Lower leg skin (tissue), 3 donors: ENCODE data around the gene ZNF385B.

ENCODE experiments used
- POLR2A ChIP-seq, 2 donors: fragments of 450-650 bp; IDR thresholded peaks; one replicate each; pipeline ENCODE4 v1.6.1; 2016 to 2017; ENCODE audit warnings: antibody characterized with exemption in 2 of 2, mild to moderate bottlenecking in 1 of 2, moderate library complexity in 1 of 2
- TF ChIP-seq, protein P1 (sequence below), 3 donors: fragments of 450-650 bp; IDR thresholded peaks; one replicate each; pipeline ENCODE4 v1.5.1; 2016; ENCODE audit warnings: antibody characterized with exemption in 3 of 3, mild to moderate bottlenecking in 3 of 3, moderate library complexity in 2 of 3

DNA sequence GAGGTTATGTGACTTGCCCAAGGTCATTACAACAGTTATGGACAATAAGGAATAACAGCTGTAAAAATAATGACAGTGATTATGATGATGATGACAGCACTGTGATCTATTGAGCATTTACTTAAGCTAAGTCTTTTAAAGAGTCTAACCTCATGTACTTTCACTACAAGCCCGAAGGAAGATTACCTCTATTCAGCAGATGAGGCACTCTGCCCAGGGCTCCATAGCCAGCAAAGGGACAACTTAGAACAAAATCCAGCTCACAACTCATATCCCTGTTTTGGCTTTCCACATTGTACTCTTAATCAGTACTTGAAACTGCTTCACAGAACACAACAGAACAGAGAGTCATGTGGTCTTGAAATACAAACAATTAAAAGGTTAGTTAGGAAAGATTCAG lies 290.2 kb downstream of the ZNF385B start:
- no peak for TF ChIP-seq POLR2A (IDR thresholded peaks at IDR 0.05)
- TF ChIP-seq, protein P1, sequence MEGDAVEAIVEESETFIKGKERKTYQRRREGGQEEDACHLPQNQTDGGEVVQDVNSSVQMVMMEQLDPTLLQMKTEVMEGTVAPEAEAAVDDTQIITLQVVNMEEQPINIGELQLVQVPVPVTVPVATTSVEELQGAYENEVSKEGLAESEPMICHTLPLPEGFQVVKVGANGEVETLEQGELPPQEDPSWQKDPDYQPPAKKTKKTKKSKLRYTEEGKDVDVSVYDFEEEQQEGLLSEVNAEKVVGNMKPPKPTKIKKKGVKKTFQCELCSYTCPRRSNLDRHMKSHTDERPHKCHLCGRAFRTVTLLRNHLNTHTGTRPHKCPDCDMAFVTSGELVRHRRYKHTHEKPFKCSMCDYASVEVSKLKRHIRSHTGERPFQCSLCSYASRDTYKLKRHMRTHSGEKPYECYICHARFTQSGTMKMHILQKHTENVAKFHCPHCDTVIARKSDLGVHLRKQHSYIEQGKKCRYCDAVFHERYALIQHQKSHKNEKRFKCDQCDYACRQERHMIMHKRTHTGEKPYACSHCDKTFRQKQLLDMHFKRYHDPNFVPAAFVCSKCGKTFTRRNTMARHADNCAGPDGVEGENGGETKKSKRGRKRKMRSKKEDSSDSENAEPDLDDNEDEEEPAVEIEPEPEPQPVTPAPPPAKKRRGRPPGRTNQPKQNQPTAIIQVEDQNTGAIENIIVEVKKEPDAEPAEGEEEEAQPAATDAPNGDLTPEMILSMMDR (IDR thresholded peaks at IDR 0.05): no peak
